ENCODE data around the gene RALGDS.

GRCh38 chr9:133050781-133051180, 70.3 kb downstream of the RALGDS start:
- TF ChIP-seq CTCF (conservative IDR thresholded peaks at IDR 0.05; ENCODE audit: low read depth in 2 of 2) (no peak), EZH2 (IDR thresholded peaks at IDR 0.05; ENCODE audit: low read depth, unreplicated experiment) (no peak), EZH2phosphoT487 (IDR thresholded peaks at IDR 0.05; ENCODE audit: unreplicated experiment) (no peak), STAT1 (IDR thresholded peaks at IDR 0.05; ENCODE audit: unreplicated experiment) (no peak), POLR2AphosphoS5 (IDR thresholded peaks at IDR 0.05; ENCODE audit: low read depth) (no peak), ZNF331 (CRISPR knock-in tag; IDR thresholded peaks at IDR 0.05; ENCODE audit: low read depth) (no peak)
